CD4-positive, alpha-beta T cell treated with Interleukin-4 for 4 hours (primary cell): Measurements from ENCODE around the gene CASS4.

Experiments
- DNase-seq: peaks from one replicate; pipeline ENCODE4 v3.0.0-alpha.2; 2020

Gene CASS4

GRCh38 chr20:56445540-56445939, 33.5 kb downstream of the CASS4 start:
- no peak for DNase-seq

- no peak for DNase-seq
Observed at GRCh38 chr20:56447227-56447626, 35.2 kb downstream of the CASS4 start.

GRCh38 chr20:56449459-56449858, 37.4 kb downstream of the CASS4 start:
- DNase-seq: no peak

GRCh38 chr20:56451056-56451765, 39.2 kb downstream of the CASS4 start:
- no peak for DNase-seq

GRCh38 chr20:56453352-56453751, 41.3 kb downstream of the CASS4 start:
- DNase-seq: no peak

GRCh38 chr20:56454754-56455153, 42.7 kb downstream of the CASS4 start:
- DNase-seq: no peak

GRCh38 chr20:56458206-56458821, 46.3 kb downstream of the CASS4 start:
- no peak for DNase-seq

GRCh38 chr20:56460459-56460858, 48.4 kb downstream of the CASS4 start:
- DNase-seq: peak; percentile 90

- no peak for DNase-seq
Observed at GRCh38 chr20:56461576-56461975, 49.5 kb downstream of the CASS4 start.

GRCh38 chr20:56463428-56463827, 51.4 kb downstream of the CASS4 start:
- peak; percentile 36 for DNase-seq

- no peak for DNase-seq
Observed at GRCh38 chr20:56465997-56466396, 53.9 kb downstream of the CASS4 start.

GRCh38 chr20:56467968-56468315, 55.9 kb downstream of the CASS4 start:
- no peak for DNase-seq

GRCh38 chr20:56468316-56469076, 56.4 kb downstream of the CASS4 start, which contains the start of gene RTF2:
Gene RTF2, plus strand, starts transcription at chr20:56468627. Its CDS starts 71 bp downstream, at chr20:56468698.
- peak; percentile 95 for DNase-seq

- DNase-seq: no peak
Observed at GRCh38 chr20:56469077-56469449, 57.0 kb downstream of the CASS4 start.

- no peak for DNase-seq
Observed at GRCh38 chr20:56483970-56484369, 71.9 kb downstream of the CASS4 start.

GRCh38 chr20:56487216-56487615, 75.2 kb downstream of the CASS4 start:
- DNase-seq: no peak

- DNase-seq: no peak
Observed at GRCh38 chr20:56488566-56488965, 76.5 kb downstream of the CASS4 start.

- no peak for DNase-seq
Observed at GRCh38 chr20:56501116-56501515, 89.1 kb downstream of the CASS4 start.

GRCh38 chr20:56503916-56504315, 91.9 kb downstream of the CASS4 start:
- no peak for DNase-seq

GRCh38 chr20:56504373-56505005, 92.4 kb downstream of the CASS4 start:
- DNase-seq: no peak

GRCh38 chr20:56506103-56506502, 94.0 kb downstream of the CASS4 start:
- DNase-seq: no peak
